ENCODE results near the gene THOP1.

The THOP1 gene

GRCh38 chr19:2755811-2756210 is 29.5 kb upstream of the THOP1 start:
- Histone ChIP-seq H3K27me3 (ENCODE audit: insufficient read depth, low read depth, severe bottlenecking) (no peaks in the 10 kb centered on the region), H3K4me3 (ENCODE audit: low read depth, low read length) (no peak overlapping the region), H3K27ac (no peak overlapping the region), H3K9me3 (ENCODE audit: severe bottlenecking) (no peaks in the 10 kb centered on the region), H3K36me3 (peaks cover 69% of the 10 kb centered on the region)
- TF ChIP-seq CTCF (IDR thresholded peaks at IDR 0.05; ENCODE audit: low read depth, low read length), result no peak
- DNase-seq, result no peak

GRCh38 chr19:2756477-2756876 is 28.8 kb upstream of the THOP1 start:
- H3K36me3 ChIP-seq, result peaks cover 75% of the 10 kb centered on the region
- H3K9me3 ChIP-seq (ENCODE audit: severe bottlenecking), result no peaks in the 10 kb centered on the region
- no peak overlapping the region for H3K27ac ChIP-seq
- DNase-seq, result no peak
- TF ChIP-seq CTCF (IDR thresholded peaks at IDR 0.05; ENCODE audit: low read depth, low read length), result no peak
- H3K27me3 ChIP-seq (ENCODE audit: insufficient read depth, low read depth, severe bottlenecking), result no peaks in the 10 kb centered on the region
- H3K4me3 ChIP-seq (ENCODE audit: low read depth, low read length), result no peak overlapping the region

- H3K27me3 ChIP-seq (ENCODE audit: insufficient read depth, low read depth, severe bottlenecking), result no peaks in the 10 kb centered on the region
- no peak for DNase-seq
- no peak overlapping the region for H3K27ac ChIP-seq
- peaks cover 78% of the 10 kb centered on the region for H3K36me3 ChIP-seq
- TF ChIP-seq CTCF (IDR thresholded peaks at IDR 0.05; ENCODE audit: low read depth, low read length), result no peak
- H3K4me3 ChIP-seq (ENCODE audit: low read depth, low read length), result no peak overlapping the region
- H3K9me3 ChIP-seq (ENCODE audit: severe bottlenecking), result no peaks in the 10 kb centered on the region
These were observed 28.1 kb upstream of the THOP1 start for GRCh38 chr19:2756921-2757881.

- Histone ChIP-seq H3K36me3 (peaks cover 86% of the 10 kb centered on the region), H3K4me3 (ENCODE audit: low read depth, low read length) (no peak overlapping the region), H3K27me3 (ENCODE audit: insufficient read depth, low read depth, severe bottlenecking) (no peaks in the 10 kb centered on the region), H3K27ac (no peak overlapping the region), H3K9me3 (ENCODE audit: severe bottlenecking) (no peaks in the 10 kb centered on the region)
- TF ChIP-seq CTCF (IDR thresholded peaks at IDR 0.05; ENCODE audit: low read depth, low read length), result no peak
- no peak for DNase-seq
These were observed 26.5 kb upstream of the THOP1 start for GRCh38 chr19:2758601-2759313.

- H3K36me3 ChIP-seq, result peaks cover 87% of the 10 kb centered on the region
- no peaks in the 10 kb centered on the region for H3K27me3 ChIP-seq (ENCODE audit: insufficient read depth, low read depth, severe bottlenecking)
- no peak overlapping the region for H3K4me3 ChIP-seq (ENCODE audit: low read depth, low read length)
- H3K9me3 ChIP-seq (ENCODE audit: severe bottlenecking), result no peaks in the 10 kb centered on the region
- H3K27ac ChIP-seq, result no peak overlapping the region
- no peak for DNase-seq
- TF ChIP-seq CTCF (IDR thresholded peaks at IDR 0.05; ENCODE audit: low read depth, low read length), result no peak
These were observed 25.9 kb upstream of the THOP1 start for GRCh38 chr19:2759362-2759761.
